Measurements from ENCODE around the gene MYF6.

The MYF6 gene

GRCh38 chr12:80707830-80708258 lies 410 bp downstream of the MYF6 start:
- DNase-seq: no peak

GRCh38 chr12:80708259-80708974 lies 983 bp downstream of the MYF6 start:
- DNase-seq: no peak

GRCh38 chr12:80708975-80709328 lies 1.5 kb downstream of the MYF6 start:
- DNase-seq: no peak

GRCh38 chr12:80709811-80710726 lies 2.6 kb downstream of the MYF6 start:
- DNase-seq: peak; percentile 63

GRCh38 chr12:80710727-80711449 lies 3.5 kb downstream of the MYF6 start:
- DNase-seq: no peak

GRCh38 chr12:80711866-80712265 lies 4.4 kb downstream of the MYF6 start:
- no peak for DNase-seq

- peak; percentile 38 for DNase-seq
Observed at GRCh38 chr12:80712866-80713265, 5.4 kb downstream of the MYF6 start.

GRCh38 chr12:80713419-80713818 lies 6.0 kb downstream of the MYF6 start:
- DNase-seq: no peak

- DNase-seq: no peak
Observed at GRCh38 chr12:80714055-80714454, 6.6 kb downstream of the MYF6 start.

GRCh38 chr12:80714846-80715245 lies 7.4 kb downstream of the MYF6 start:
- DNase-seq: no peak

GRCh38 chr12:80715713-80716249 lies 8.3 kb downstream of the MYF6 start:
- no peak for DNase-seq

- DNase-seq: no peak
Observed at GRCh38 chr12:80716696-80717469, 9.4 kb downstream of the MYF6 start, which contains the start of gene MYF5. Gene MYF5 (plus strand): TSS chr12:80716912. CDS start chr12:80717064, 152 bp downstream.

GRCh38 chr12:80717856-80718255 lies 10.4 kb downstream of the MYF6 start:
- DNase-seq: no peak

- no peak for DNase-seq
Observed at GRCh38 chr12:80720516-80720915, 13.1 kb downstream of the MYF6 start.

GRCh38 chr12:80721326-80721725 lies 13.9 kb downstream of the MYF6 start:
- DNase-seq: no peak

GRCh38 chr12:80745851-80746505 lies 38.5 kb downstream of the MYF6 start:
- DNase-seq: no peak

- DNase-seq: peak; percentile 23
Observed at GRCh38 chr12:80747800-80748199, 40.4 kb downstream of the MYF6 start.

- peak; percentile 28 for DNase-seq
Observed at GRCh38 chr12:80749456-80749855, 42.0 kb downstream of the MYF6 start.

GRCh38 chr12:80752464-80752863 lies 45.0 kb downstream of the MYF6 start:
- no peak for DNase-seq

- DNase-seq: no peak
Observed at GRCh38 chr12:80754274-80754673, 46.8 kb downstream of the MYF6 start.

GRCh38 chr12:80756875-80757274 lies 49.4 kb downstream of the MYF6 start:
- no peak for DNase-seq
